ENCODE measurements around the gene F9.
"Not testable (repeated sequence)": the region's sequence is repeated elsewhere in the genome, so short reads cannot be mapped to it uniquely, and the experiment has no call there.

The F9 gene

GRCh38 chrX:139530550-139530949, at the start of gene F9:
F9 (plus strand) TSS chrX:139530739; CDS start chrX:139530765, 26 bp downstream.
- in situ Hi-C loops (cut with HindIII; ENCODE audit: low sequenced_read_pairs): no loop called here

- in situ Hi-C loops (cut with HindIII; ENCODE audit: low sequenced_read_pairs): no loop called here
These were observed 46.8 kb upstream of the F9 start for GRCh38 chrX:139483699-139484098.

DNA sequence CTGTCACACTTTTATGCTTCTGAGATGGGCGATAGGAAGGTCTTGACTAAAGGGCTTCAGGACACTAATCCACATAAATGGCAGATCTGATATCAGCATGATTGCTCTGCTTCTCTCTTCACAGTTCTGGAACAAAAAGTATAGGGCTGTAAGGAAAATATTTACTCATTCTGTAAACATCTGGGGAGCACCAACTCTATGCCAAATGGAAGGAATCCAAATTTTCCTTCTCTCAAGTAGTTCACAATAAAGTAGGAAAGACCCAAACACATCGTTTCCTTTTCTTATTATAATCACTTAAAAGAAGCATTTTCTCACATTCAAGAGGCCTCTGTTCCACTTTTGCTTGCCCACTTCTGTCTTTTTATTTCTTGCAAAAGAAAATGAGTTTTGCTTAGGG, 45.9 kb upstream of the F9 start:
- in situ Hi-C loops (cut with HindIII; ENCODE audit: low sequenced_read_pairs): no loop called here

DNA sequence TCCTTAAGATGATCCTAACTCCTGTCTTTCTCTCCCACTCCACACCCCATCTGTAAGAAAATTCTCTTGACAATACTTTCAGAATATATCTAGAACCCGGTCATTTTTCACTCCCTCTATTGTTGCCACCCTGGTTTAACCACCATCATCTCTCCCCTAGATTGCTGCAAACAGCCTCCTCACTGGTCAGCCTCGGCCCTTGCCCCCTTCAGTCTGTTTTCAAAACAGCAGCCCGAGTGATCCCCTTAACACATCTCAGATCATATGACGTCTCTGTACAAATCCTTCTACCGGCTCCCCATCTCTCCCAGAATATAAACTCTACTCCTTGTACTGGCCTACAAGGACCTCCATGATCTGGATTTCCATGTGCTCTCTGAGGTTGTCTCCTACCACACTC, 35.2 kb upstream of the F9 start:
- in situ Hi-C loops (cut with HindIII; ENCODE audit: low sequenced_read_pairs): no loop called here

- in situ Hi-C loops (cut with HindIII; ENCODE audit: low sequenced_read_pairs): no loop called here
These were observed 24.2 kb upstream of the F9 start for GRCh38 chrX:139506333-139506732.

DNA sequence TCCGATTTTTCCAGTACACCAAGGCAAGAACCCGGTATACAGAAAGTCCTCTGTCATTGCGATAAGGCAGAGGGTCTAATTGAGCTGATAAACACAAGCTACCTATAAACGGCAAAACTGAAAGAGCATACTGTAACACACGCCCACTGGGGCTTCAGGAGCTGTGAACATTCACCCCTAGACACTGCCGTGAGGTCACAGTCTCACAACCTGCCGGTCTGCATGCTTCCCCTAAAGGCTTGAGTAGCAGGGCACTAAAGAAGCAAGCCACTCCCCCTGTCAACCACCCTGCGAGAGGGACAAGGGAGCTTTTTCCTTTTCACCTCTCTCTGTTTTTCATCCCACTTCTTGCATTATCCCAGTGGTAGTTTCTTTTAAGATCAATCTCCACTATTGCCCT, 22.4 kb upstream of the F9 start:
- in situ Hi-C loops (cut with HindIII; ENCODE audit: low sequenced_read_pairs): no loop called here

DNA sequence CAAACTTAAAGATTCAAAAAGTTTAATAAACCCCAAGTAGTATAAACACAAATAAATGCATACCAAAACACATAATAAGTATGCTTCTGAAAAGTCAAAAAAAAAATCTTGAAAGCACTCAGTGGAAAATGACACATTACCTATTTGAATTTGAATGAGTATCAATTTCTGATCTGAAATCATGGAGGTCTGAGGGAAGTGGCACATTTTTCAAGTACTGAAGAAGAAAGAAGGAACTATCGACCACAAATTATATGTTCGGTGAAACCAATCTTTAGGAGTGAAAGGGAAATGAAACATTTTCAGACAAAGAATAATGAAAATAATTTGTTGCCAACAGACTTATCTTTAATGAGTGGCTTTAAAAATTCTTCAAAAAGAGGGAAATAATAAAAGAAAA, 12.1 kb upstream of the F9 start:
- in situ Hi-C loops (cut with HindIII; ENCODE audit: low sequenced_read_pairs): no loop called here

GRCh38 chrX:139528829-139529228, 1.7 kb upstream of the F9 start:
- in situ Hi-C loops (cut with HindIII; ENCODE audit: low sequenced_read_pairs): not testable (repeated sequence)

DNA sequence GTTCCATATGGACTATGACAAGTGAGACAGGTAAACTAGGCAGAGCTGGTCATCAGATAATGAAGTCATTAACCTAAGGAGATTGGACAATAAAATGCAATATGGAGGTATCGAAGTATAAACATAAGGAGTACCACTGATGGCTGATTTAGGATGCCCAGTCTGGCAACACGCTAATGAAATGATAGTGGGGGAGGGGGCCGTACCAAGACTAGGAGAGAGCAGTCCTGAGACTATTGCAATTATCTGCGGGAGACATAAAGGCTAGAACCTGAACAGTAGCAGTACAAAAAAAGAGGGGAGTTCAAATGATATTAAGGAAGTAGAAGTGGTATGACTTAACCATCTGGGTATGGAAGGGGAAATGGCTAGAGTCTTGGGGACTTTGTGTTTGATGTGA, 2.3 kb downstream of the F9 start:
- in situ Hi-C loops (cut with HindIII; ENCODE audit: low sequenced_read_pairs): no loop called here

DNA sequence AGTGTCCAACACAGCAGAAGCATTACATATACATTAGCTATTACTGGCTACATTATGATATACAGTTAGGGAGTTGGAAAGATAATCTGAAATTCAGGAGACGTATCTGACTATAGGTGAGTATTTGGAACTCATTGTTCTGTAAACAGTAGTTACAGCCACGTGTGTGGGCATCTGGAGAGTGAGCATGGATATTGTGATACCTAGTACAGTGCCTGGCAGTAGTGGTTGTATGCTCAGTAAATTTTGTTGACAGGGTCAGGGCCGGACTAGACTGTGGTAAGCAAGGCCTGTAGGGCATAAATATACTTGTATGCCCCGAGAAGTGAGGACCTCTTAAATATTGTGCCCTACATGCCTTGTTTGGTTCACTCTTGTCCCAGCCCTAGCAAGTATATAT, 2.9 kb downstream of the F9 start:
- in situ Hi-C loops (cut with HindIII; ENCODE audit: low sequenced_read_pairs): no loop called here

- in situ Hi-C loops (cut with HindIII; ENCODE audit: low sequenced_read_pairs): no loop called here
These were observed 8.6 kb downstream of the F9 start for GRCh38 chrX:139538907-139539790.

GRCh38 chrX:139542652-139543051, 12.1 kb downstream of the F9 start:
- in situ Hi-C loops (cut with HindIII; ENCODE audit: low sequenced_read_pairs): no loop called here

DNA sequence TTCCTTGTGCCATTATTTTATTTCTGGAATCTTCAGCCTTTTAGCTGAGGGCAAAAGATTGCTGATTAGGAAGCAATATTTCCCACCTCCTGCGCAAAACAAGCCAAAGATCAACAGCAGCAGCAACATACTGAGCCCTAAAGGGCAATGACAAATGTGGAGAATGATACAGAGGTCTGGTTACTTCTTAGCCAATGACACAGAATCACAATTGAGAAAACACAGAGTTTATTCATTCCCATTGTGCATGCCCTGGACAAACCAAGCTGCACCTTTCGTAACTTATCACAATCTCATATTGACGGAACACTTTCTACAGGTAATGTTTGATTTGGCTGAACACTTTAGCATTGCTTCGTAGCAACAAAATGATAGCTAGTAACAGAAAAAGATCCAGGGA, 13.4 kb downstream of the F9 start:
- in situ Hi-C loops (cut with HindIII; ENCODE audit: low sequenced_read_pairs): no loop called here

DNA sequence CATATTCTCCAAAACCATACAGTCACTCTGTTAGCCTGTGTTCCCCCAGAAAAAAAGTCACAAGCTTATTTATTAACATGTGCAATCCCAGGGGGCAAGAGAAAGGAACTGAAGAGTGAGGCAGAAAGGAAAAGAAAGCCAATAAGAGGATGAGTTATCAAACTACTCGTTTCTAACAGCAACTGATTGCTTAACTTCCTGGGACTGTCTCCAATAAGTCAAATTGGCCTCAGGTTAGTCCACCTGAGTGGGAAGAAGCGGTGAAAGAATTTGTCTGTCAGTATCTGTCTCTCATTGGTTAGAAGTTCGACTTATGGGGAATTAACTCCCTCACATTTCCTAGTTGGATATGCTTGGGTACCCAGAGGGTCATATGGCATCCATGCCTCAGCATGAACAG, 14.1 kb downstream of the F9 start:
- in situ Hi-C loops (cut with HindIII; ENCODE audit: low sequenced_read_pairs): no loop called here

DNA sequence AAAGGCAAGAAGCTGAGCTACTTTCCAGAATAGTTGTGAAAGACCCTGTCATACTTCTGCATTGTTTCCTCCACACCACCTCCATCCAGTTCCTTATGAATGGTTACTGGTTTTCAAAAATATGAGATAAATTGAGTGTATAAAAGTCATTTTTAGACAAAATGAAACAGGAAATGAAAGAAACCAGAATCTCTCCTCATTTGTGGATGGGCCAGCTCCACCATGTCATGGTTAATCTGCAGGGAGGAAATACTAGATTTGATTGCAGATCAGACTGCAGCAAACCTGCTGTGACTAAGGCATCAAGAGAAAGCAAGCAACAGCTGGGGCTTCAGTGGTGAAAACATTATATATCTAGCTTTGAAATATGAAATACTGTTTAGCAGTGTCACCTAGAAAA, 23.8 kb downstream of the F9 start:
- in situ Hi-C loops (cut with HindIII; ENCODE audit: low sequenced_read_pairs): no loop called here

GRCh38 chrX:139554991-139555675, 24.6 kb downstream of the F9 start:
- in situ Hi-C loops (cut with HindIII; ENCODE audit: low sequenced_read_pairs): no loop called here

DNA sequence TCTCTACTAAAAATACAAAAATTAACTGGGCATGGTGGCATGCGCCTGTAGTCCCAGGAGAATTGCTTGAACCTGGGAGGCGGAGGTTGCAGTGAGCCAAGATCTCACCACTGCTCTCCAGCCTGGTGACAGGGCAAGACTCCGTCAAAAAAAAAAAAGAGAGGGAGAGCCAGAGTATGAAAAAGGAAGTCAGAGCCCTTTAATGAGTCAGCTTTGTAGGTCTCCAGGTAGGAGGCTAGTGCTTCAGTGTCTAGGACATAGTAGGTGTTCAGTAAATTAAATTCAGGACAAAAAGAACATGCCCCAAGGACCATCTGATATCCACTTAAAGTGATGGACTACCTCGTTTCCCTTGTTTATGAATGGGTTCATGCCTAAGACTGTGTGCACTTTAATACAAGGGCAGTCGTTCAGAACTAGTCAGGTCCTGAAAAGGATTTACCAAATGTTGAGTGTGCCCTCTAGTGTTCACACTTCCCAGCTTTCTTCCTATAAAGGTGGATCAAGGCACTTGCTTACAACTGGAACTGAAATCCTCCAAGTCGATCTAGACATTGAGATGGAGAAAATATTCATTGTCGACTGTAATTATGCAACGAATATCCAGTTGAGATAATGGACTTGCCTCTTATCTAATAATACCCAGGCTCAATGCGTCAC, 29.0 kb downstream of the F9 start:
- in situ Hi-C loops (cut with HindIII; ENCODE audit: low sequenced_read_pairs): no loop called here

GRCh38 chrX:139560221-139560620, 29.7 kb downstream of the F9 start:
- in situ Hi-C loops (cut with HindIII; ENCODE audit: low sequenced_read_pairs): no loop called here

DNA sequence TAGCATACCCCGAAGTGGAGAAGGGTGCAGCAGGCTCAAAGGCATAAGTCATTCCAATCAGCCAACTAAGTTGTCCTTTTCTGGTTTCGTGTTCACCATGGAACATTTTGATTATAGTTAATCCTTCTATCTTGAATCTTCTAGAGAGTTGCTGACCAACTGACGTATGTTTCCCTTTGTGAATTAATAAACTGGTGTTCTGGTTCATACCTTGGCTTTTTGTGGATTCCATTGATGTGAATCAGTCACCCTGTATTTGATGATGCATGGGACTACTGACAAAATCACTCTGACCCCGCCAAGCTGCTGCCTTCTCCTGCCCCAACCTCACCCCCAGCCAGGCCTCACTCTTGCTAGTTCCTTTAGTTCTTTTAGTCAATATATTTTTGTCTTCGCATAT, 32.7 kb downstream of the F9 start:
- in situ Hi-C loops (cut with HindIII; ENCODE audit: low sequenced_read_pairs): no loop called here

DNA sequence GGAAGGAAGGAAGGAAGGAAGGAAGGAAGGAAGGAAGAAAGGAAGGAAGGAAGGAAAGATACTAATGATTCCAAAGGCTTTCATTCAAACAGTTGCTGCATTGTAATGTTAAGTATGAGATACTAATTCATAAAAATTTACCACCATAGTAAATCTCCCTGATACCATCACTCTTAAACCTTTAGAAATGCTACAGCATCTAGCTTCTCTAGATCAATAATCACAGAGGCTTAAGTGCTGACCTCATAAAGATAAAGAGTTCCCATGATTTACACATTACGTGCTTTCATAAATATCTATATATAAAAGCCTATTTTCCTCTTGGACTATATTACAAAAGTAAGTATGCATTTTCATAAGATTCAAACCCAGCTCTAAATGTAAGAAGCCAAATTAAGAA, 36.4 kb downstream of the F9 start:
- in situ Hi-C loops (cut with HindIII; ENCODE audit: low sequenced_read_pairs): no loop called here

DNA sequence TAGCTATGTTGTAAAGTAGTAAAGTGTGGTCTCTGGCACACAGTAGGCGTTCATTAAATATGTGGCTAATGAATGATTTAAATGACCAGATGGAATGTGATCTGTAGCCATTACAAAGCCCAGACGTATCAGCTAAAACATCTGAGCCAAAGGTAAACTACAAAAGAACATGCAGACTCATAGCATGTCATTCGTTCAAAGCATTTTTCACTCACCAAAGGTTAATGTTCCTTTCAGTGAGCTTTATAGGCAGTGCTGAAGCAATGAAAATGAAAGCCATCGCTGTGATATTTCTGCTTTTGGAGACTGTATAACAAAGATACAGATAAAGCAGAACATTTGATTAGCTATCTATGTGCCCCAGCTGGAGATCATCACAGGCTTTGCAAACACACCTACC, 50.5 kb downstream of the F9 start:
- in situ Hi-C loops (cut with HindIII; ENCODE audit: low sequenced_read_pairs): no loop called here

DNA sequence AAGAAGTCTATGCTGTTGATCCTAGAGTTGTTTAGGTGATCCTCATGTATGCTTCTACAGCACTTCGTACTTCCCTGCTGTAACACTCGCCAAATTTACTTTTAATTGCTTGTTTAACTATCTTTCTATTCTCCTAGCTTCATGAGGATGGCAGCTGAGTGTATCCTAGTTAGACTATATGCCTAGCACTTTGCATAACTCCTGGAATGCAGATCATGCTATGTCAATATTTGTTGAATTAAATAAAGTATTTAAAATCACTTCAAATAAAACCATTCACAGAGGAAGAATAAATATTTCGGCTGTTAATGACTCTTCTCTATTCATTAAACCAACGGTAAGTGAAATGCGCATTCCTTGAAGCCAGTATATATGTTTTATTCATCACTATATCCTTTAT, 55.1 kb downstream of the F9 start:
- in situ Hi-C loops (cut with HindIII; ENCODE audit: low sequenced_read_pairs): no loop called here
